PC-3 (cell line): ENCODE measurements around the gene MRPS22. TPM values are rescaled to one million over a fixed set of nuclear protein-coding genes. Genes with fewer than 3 reads are reported as not detected.
A peak's percentile ranks its signal among the peaks of the same experiment; 100 is the strongest.

Source experiments
- ATAC-seq: fragments of 200-7000 bp; cut with Tn5 transposase; 2 replicates; pipeline ENCODE4 v1.9.1; 2020; ENCODE audit warnings: mild to moderate bottlenecking, moderate library complexity
- BruUV-seq: library from RNA; stranded (reverse); fragments of 400-500 nt; replicated peaks from 2 replicates; lab custom pipeline; 2021; lab: Mats Ljungman, UMichigan
- CTCF ChIA-PET: fragments of 300-600 bp; sonication (Branson Sonifier 250); formaldehyde crosslinking; loops from one replicate; lab custom pipeline; 2022; ENCODE audit warnings: antibody characterized with exemption; lab: Charles Lee
- POLR2A ChIA-PET: fragments of 300-600 bp; sonication (Branson Sonifier 250); formaldehyde crosslinking; loops from one replicate; lab custom pipeline; 2022; ENCODE audit warnings: antibody characterized with exemption; ENCODE audit not compliant: unreplicated experiment; lab: Charles Lee
- DNase-seq: peaks from one replicate; pipeline ENCODE4 v3.0.0-alpha.2; 2015
- H2AFZ ChIP-seq: fragments of 300-600 bp; sonication (generic); 2 replicates; pipeline ENCODE4 v1.6.0; 2016; ENCODE audit warnings: antibody characterized with exemption, low read length
- H3F3A ChIP-seq: fragments of 300-600 bp; sonication (generic); one replicate; pipeline ENCODE4 v1.6.0; 2017; ENCODE audit warnings: antibody characterized with exemption, low read length, control low read depth, mild to moderate bottlenecking; ENCODE audit not compliant: unreplicated experiment
- H3K27ac ChIP-seq: fragments of 300-600 bp; sonication (generic); 2 replicates; pipeline ENCODE4 v1.5.1; 2016; ENCODE audit warnings: mild to moderate bottlenecking, low read length
- H3K27me3 ChIP-seq: fragments of 300-600 bp; sonication (generic); 2 replicates; pipeline ENCODE4 v1.6.1; 2016; ENCODE audit warnings: low read length, mixed read lengths
- H3K36me3 ChIP-seq: fragments of 300-600 bp; sonication (generic); 2 replicates; pipeline ENCODE4 v1.6.1; 2016; ENCODE audit warnings: low read depth, mixed run types, low read length, mixed read lengths
- H3K4me1 ChIP-seq: fragments of 300-600 bp; sonication (generic); 2 replicates; pipeline ENCODE4 v1.5.1; 2016; ENCODE audit warnings: low read length; ENCODE audit not compliant: insufficient read depth
- H3K4me2 ChIP-seq: fragments of 300-600 bp; sonication (generic); 2 replicates; pipeline ENCODE4 v1.6.0; 2016; ENCODE audit warnings: low read length
- H3K4me3 ChIP-seq: fragments of 300-600 bp; sonication (generic); 2 replicates; pipeline ENCODE4 v1.5.1; 2016; ENCODE audit warnings: mild to moderate bottlenecking, low read length, mixed read lengths
- H3K79me2 ChIP-seq: fragments of 300-600 bp; sonication (generic); 2 replicates; pipeline ENCODE4 v1.6.1; 2017; ENCODE audit warnings: low read length, mixed read lengths
- H3K9ac ChIP-seq: fragments of 300-600 bp; sonication (generic); 2 replicates; pipeline ENCODE4 v1.6.0; 2016; ENCODE audit warnings: mild to moderate bottlenecking, low read length
- H3K9me2 ChIP-seq: fragments of 300-600 bp; sonication (generic); replicated peaks from 2 replicates; pipeline ENCODE4 v1.6.1; 2016; ENCODE audit warnings: mixed run types, low read length, mixed read lengths
- H3K9me3 ChIP-seq: fragments of 300-600 bp; sonication (generic); 2 replicates; pipeline ENCODE4 v1.6.1; 2016; ENCODE audit warnings: low read length, mixed read lengths
- H4K20me1 ChIP-seq: fragments of 300-600 bp; sonication (generic); 2 replicates; pipeline ENCODE4 v1.6.1; 2016; ENCODE audit warnings: low read length, mixed read lengths
- CTCF ChIP-seq: fragments of 300-600 bp; sonication (generic); conservative IDR thresholded peaks from 2 replicates; pipeline ENCODE4 v1.5.1; 2017; ENCODE audit warnings: antibody characterized with exemption, low read depth, mild to moderate bottlenecking, low read length
- EZH2 ChIP-seq: fragments of 300-600 bp; sonication (generic); IDR thresholded peaks from one replicate; pipeline ENCODE4 v1.6.1; 2017; ENCODE audit warnings: antibody characterized with exemption, mild to moderate bottlenecking, low read length; ENCODE audit not compliant: unreplicated experiment
- EZH2phosphoT487 ChIP-seq: fragments of 300-600 bp; sonication (generic); IDR thresholded peaks from 2 replicates; pipeline ENCODE4 v1.6.1; 2018; ENCODE audit warnings: mild to moderate bottlenecking, antibody characterized with exemption, low read length, borderline replicate concordance
- intact Hi-C: fragments of 100-400 bp; cut with micrococcal nuclease; formaldehyde crosslinking; loops from 2 replicates; pipeline ENCODE4 v1.9.0; 2023
- total RNA-seq: library from RNA; depleted of rRNA; stranded (reverse); fragments of >200 nt; gene quantifications from 2 replicates; pipeline ENCODE4 v1.2.3, GENCODE V29; 2014

Gene MRPS22
- total RNA-seq, 1 experiment from 2014 or later, result 73.3 TPM

- Histone ChIP-seq H3K9me2 (no peaks in the 10 kb centered on the region), H3K27me3 (no peaks in the 10 kb centered on the region), H2AFZ (no peak overlapping the region), H3K9me3 (no peaks in the 10 kb centered on the region), H3K4me2 (no peak overlapping the region), H3F3A (peaks cover 3% of the 10 kb centered on the region), H3K79me2 (no peaks in the 10 kb centered on the region), H4K20me1 (no peaks in the 10 kb centered on the region), H3K36me3 (no peaks in the 10 kb centered on the region), H3K27ac (no peak overlapping the region), H3K4me1 (peaks cover 58% of the 10 kb centered on the region), H3K9ac (no peak overlapping the region), H3K4me3 (no peak overlapping the region)
- intact Hi-C loops, result no loop called here
- ChIA-PET CTCF (no interaction called here), POLR2A (no interaction called here)
- ATAC-seq (no peak), DNase-seq (no peak)
- no peak for TF ChIP-seq EZH2
- no peak for TF ChIP-seq EZH2phosphoT487
- TF ChIP-seq CTCF, result no peak
- BruUV-seq, result no TSS peak
These were observed 36.7 kb upstream of the MRPS22 start for GRCh38 chr3:139307072-139307491.

- H3K4me3 ChIP-seq, result no peak overlapping the region
These were observed 35.9 kb upstream of the MRPS22 start for GRCh38 chr3:139307601-139308555.

More at GRCh38 chr3:139307601-139308555, 35.9 kb upstream of the MRPS22 start:
- ChIA-PET CTCF (no interaction called here), POLR2A (no interaction called here)
- H3K9ac ChIP-seq, result no peak overlapping the region
- H3K27ac ChIP-seq, result peak overlapping the region; percentile 71
- no TSS peak for BruUV-seq
- no peaks in the 10 kb centered on the region for H3K9me3 ChIP-seq
- H3K79me2 ChIP-seq, result no peaks in the 10 kb centered on the region
- H3K27me3 ChIP-seq, result no peaks in the 10 kb centered on the region
- H3K36me3 ChIP-seq, result no peaks in the 10 kb centered on the region
- intact Hi-C loops, result no loop called here
- H3K4me1 ChIP-seq, result peaks cover 60% of the 10 kb centered on the region
- peaks cover 3% of the 10 kb centered on the region for H3F3A ChIP-seq
- no peak for ATAC-seq
- no peaks in the 10 kb centered on the region for H4K20me1 ChIP-seq
- peak overlapping the region; percentile 73 for H3K4me2 ChIP-seq
- TF ChIP-seq EZH2phosphoT487, result no peak
- no peak for TF ChIP-seq CTCF
- no peak for TF ChIP-seq EZH2
- no peaks in the 10 kb centered on the region for H3K9me2 ChIP-seq
- DNase-seq, result no peak
- H2AFZ ChIP-seq, result no peak overlapping the region
